A549 (cell line): ENCODE measurements around the gene ABCC4. TPM values are rescaled to one million over a fixed set of nuclear protein-coding genes. Genes with fewer than 3 reads are reported as not detected.

ENCODE experiments used
- ATAC-seq, 2 experiments: fragments of 200-7000 bp in 1 of 2; fragments of >200 bp in 1 of 2; cut with Nextera tagmentation in 1 of 2; cut with Tn5 transposase in 1 of 2; 3 replicates each; pipeline versions ENCODE4 v1.8.0 to v1.9.1; 2018 to 2020; ENCODE audit warnings: mild to moderate bottlenecking in 1 of 2, moderate library complexity in 1 of 2
- CTCF ChIA-PET: fragments of 300-600 bp; sonication (Branson Sonifier 250); formaldehyde crosslinking; extraction: SDS; loops from one replicate; lab custom pipeline; 2021; ENCODE audit warnings: antibody characterized with exemption, inconsistent platforms; lab: Yijun Ruan, JAX
- POLR2A ChIA-PET: fragments of 350-600 bp; formaldehyde crosslinking; extraction: SDS; loops from one replicate; lab custom pipeline; 2021; ENCODE audit warnings: antibody characterized with exemption, inconsistent platforms; lab: Yijun Ruan, JAX
- DNase-seq, 2 experiments: peaks; one replicate each; pipeline versions ENCODE4 v3.0.0 to v3.0.0-alpha.2; 2011 to 2016; ENCODE audit warnings: low read depth in 1 of 2, low spot score in 1 of 2
- FAIRE-seq: peaks from 2 replicates; lab custom pipeline; 2011; peaks lifted over from hg19 to GRCh38; lab: Jason Lieb, UNC
- H3K27ac ChIP-seq, 2 experiments: fragments of >200 bp; sonication (Bioruptor Twin); formaldehyde crosslinking; 3 replicates each; pipeline ENCODE4 v1.5.1; 2016 to 2017
- H3K4me1 ChIP-seq: fragments of >200 bp; sonication (Bioruptor Twin); formaldehyde crosslinking; 3 replicates; pipeline ENCODE4 v1.6.1; 2016
- H3K4me2 ChIP-seq: fragments of >200 bp; sonication (Bioruptor Twin); formaldehyde crosslinking; 3 replicates; pipeline ENCODE4 v1.6.1; 2016
- H3K4me3 ChIP-seq: fragments of >200 bp; sonication (Bioruptor Twin); formaldehyde crosslinking; 3 replicates; pipeline ENCODE4 v1.5.1; 2016
- H3K9me3 ChIP-seq: fragments of >200 bp; sonication (Bioruptor Twin); formaldehyde crosslinking; 3 replicates; pipeline ENCODE4 v1.6.1; 2016
- BCL3 ChIP-seq: fragments of >200 bp; sonication (Bioruptor Twin); formaldehyde crosslinking; IDR thresholded peaks from 3 replicates; pipeline ENCODE4 v1.6.1; 2016
- BHLHE40 ChIP-seq: IDR thresholded peaks from 2 replicates; pipeline ENCODE4 v1.6.1; 2012; ENCODE audit warnings: low read depth, low read length, inconsistent platforms
- CBX8 ChIP-seq: fragments of 200-600 bp; sonication (generic); IDR thresholded peaks from 2 replicates; pipeline ENCODE4 v1.6.1; 2016
- CTCF ChIP-seq: fragments of >200 bp; sonication (Bioruptor Twin); formaldehyde crosslinking; IDR thresholded peaks from 3 replicates; pipeline ENCODE4 v1.5.1; 2016
- EHF ChIP-seq: fragments of 250-450 bp; sonication (Bioruptor Pico); IDR thresholded peaks from 2 replicates; pipeline ENCODE4 v1.5.0; 2020; ENCODE audit warnings: mild to moderate bottlenecking
- ESRRA ChIP-seq: fragments of 150-350 bp; IDR thresholded peaks from 2 replicates; pipeline ENCODE4 v1.6.1; 2014; ENCODE audit warnings: mild to moderate bottlenecking, low read length, borderline replicate concordance
- GATA3 ChIP-seq: IDR thresholded peaks from 2 replicates; pipeline ENCODE4 v1.6.1; 2012; ENCODE audit warnings: borderline replicate concordance
- HOXA7 ChIP-seq: fragments of 250-450 bp; sonication (Bioruptor Pico); IDR thresholded peaks from 2 replicates; pipeline ENCODE4 v1.5.0; 2020; ENCODE audit warnings: mild to moderate bottlenecking, moderate library complexity
- JUNB ChIP-seq: fragments of >200 bp; sonication (Bioruptor Twin); formaldehyde crosslinking; IDR thresholded peaks from 2 replicates; pipeline ENCODE4 v1.6.1; 2016
- MAZ ChIP-seq: fragments of 150-350 bp; IDR thresholded peaks from 2 replicates; pipeline ENCODE4 v1.6.1; 2014; ENCODE audit warnings: antibody characterized with exemption, low read depth, low read length, borderline replicate concordance
- POLR2A ChIP-seq: IDR thresholded peaks from 2 replicates; pipeline ENCODE4 v1.6.1; 2012; ENCODE audit warnings: mild to moderate bottlenecking, low read length
- POLR2AphosphoS2 ChIP-seq: conservative IDR thresholded peaks from 2 replicates; pipeline ENCODE4 v1.6.1; 2012; ENCODE audit warnings: low read length, improper control_type of control experiment, inconsistent platforms
- RAD21 ChIP-seq, 2 experiments: fragments of >200 bp in 1 of 2; sonication (Bioruptor Twin) in 1 of 2; formaldehyde crosslinking in 1 of 2; IDR thresholded peaks in 1 of 2; conservative IDR thresholded peaks in 1 of 2; 2 replicates in 1 of 2; 3 replicates in 1 of 2; pipeline ENCODE4 v1.6.1; 2012 to 2018; ENCODE audit warnings: inconsistent platforms in 1 of 2
- RARB ChIP-seq: fragments of 250-450 bp; sonication (Bioruptor Pico); IDR thresholded peaks from 2 replicates; pipeline ENCODE4 v1.8.0; 2021; ENCODE audit warnings: mild to moderate bottlenecking, moderate library complexity
- SMC3 ChIP-seq: fragments of >200 bp; sonication (Bioruptor Twin); formaldehyde crosslinking; IDR thresholded peaks from 3 replicates; pipeline ENCODE4 v1.6.1; 2018; ENCODE audit warnings: inconsistent platforms
- SREBF2 ChIP-seq: fragments of 450-650 bp; IDR thresholded peaks from 2 replicates; pipeline ENCODE4 v1.6.1; 2014; ENCODE audit warnings: mild to moderate bottlenecking, moderate library complexity
- ZC3H11A ChIP-seq: fragments of 450-650 bp; IDR thresholded peaks from 2 replicates; pipeline ENCODE4 v1.6.1; 2014; ENCODE audit warnings: antibody characterized with exemption, mild to moderate bottlenecking
- WGBS: methylation state at CpG from one replicate; pipeline ENCODE4 v1.1.6; 2017; ENCODE audit errors: missing lambda C conversion rate; 5-methylcytosine and 5-hydroxymethylcytosine counted together
- polyA plus RNA-seq, 4 experiments: library from polyadenylated mRNA; depleted of rRNA in 3 of 4; stranded (reverse); fragments of >200 nt; fragmentation: RNase III in 1 of 4; extraction: RNeasy Plus Mini Kit Qiagen cat#74134 plus additional on column Dnase treatment in 1 of 4; gene quantifications; 2 replicates in 3 of 4; 3 replicates in 1 of 4; pipeline ENCODE4 v1.2.3, GENCODE V29; 2011 to 2017
- TF ChIP-seq, protein P1 (sequence below): fragments of 200-600 bp; sonication (generic); IDR thresholded peaks from 2 replicates; pipeline ENCODE4 v1.6.1; 2016; ENCODE audit warnings: antibody characterized with exemption, mild to moderate bottlenecking, moderate library complexity
- TF ChIP-seq, protein P2 (sequence below): fragments of 450-650 bp; IDR thresholded peaks from 2 replicates; pipeline ENCODE4 v1.6.1; 2014; ENCODE audit warnings: antibody characterized with exemption

ABCC4 gene
- polyA plus RNA-seq, 2 of the 4 experiments (the other 2 are of a cell fraction), result 23.5 to 56.2 TPM

DNA sequence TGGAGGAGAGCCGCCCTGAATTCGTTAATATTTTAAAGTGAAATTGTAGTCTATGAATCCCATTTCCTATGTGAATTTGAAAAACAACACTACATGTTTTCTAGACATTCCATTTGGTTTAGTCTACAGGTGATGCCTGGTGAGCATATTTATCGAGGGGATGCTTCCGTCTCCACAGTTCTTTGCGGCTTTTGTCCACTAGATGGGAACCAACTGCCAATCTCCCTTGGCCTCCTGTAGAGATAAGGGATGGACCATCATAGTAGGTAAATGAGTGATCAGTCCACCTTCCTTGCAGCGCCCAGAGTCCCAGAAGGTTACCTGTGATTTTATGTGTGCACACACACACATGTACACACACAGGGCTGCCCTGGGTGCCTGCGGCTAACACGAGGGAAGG is 299.1 kb downstream of the ABCC4 start:
- ChIA-PET CTCF (interaction anchor here (0.6 kb wide), 1 partner anchor 16 kb away, joined by 3 read pairs; no protein-coding TSS in a partner anchor), POLR2A (no interaction called here)
- FAIRE-seq, result no peak
- no peak for DNase-seq
- Histone ChIP-seq H3K9me3 (no peaks in the 10 kb centered on the region), H3K4me1 (no peaks in the 10 kb centered on the region), H3K4me3 (no peak overlapping the region), H3K27ac (no peak overlapping the region), H3K4me2 (no peak overlapping the region)
- ATAC-seq, result no peak
- 98% methylated on average over 8 of the region's 8 CpGs for WGBS
- TF ChIP-seq BHLHE40 (no peak), GATA3 (no peak), JUNB (no peak), BCL3 (no peak), EHF (CRISPR knock-in tag) (no peak), CTCF (no peak), ESRRA (no peak), MAZ (no peak), RARB (CRISPR knock-in tag) (no peak)
- TF ChIP-seq, protein P1, sequence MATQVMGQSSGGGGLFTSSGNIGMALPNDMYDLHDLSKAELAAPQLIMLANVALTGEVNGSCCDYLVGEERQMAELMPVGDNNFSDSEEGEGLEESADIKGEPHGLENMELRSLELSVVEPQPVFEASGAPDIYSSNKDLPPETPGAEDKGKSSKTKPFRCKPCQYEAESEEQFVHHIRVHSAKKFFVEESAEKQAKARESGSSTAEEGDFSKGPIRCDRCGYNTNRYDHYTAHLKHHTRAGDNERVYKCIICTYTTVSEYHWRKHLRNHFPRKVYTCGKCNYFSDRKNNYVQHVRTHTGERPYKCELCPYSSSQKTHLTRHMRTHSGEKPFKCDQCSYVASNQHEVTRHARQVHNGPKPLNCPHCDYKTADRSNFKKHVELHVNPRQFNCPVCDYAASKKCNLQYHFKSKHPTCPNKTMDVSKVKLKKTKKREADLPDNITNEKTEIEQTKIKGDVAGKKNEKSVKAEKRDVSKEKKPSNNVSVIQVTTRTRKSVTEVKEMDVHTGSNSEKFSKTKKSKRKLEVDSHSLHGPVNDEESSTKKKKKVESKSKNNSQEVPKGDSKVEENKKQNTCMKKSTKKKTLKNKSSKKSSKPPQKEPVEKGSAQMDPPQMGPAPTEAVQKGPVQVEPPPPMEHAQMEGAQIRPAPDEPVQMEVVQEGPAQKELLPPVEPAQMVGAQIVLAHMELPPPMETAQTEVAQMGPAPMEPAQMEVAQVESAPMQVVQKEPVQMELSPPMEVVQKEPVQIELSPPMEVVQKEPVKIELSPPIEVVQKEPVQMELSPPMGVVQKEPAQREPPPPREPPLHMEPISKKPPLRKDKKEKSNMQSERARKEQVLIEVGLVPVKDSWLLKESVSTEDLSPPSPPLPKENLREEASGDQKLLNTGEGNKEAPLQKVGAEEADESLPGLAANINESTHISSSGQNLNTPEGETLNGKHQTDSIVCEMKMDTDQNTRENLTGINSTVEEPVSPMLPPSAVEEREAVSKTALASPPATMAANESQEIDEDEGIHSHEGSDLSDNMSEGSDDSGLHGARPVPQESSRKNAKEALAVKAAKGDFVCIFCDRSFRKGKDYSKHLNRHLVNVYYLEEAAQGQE, result no peak
- TF ChIP-seq, protein P2, sequence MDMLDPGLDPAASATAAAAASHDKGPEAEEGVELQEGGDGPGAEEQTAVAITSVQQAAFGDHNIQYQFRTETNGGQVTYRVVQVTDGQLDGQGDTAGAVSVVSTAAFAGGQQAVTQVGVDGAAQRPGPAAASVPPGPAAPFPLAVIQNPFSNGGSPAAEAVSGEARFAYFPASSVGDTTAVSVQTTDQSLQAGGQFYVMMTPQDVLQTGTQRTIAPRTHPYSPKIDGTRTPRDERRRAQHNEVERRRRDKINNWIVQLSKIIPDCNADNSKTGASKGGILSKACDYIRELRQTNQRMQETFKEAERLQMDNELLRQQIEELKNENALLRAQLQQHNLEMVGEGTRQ, result no peak

DNA sequence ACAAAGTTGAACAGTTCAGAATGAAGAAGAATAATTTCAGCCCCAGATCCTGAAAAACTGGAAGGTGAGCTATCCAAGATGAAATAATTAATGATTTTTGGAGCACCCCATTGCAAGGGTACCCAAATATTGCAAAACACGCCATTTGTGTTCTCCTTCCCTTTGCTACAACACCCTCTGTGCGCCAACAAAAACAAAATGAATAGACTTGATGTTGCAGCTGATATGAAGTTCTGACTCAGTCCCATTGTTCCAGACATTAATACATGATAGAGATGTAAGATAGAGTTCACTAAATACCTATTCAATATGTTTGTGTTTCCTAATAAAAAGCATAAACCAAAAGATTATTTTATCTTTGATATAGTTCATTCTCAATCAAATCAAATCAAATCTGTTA is 301.4 kb downstream of the ABCC4 start:
- no peaks in the 10 kb centered on the region for H3K4me1 ChIP-seq
- 40% methylated on average over 2 of the region's 2 CpGs for WGBS
- TF ChIP-seq CTCF, result no peak
- no peak for TF ChIP-seq POLR2A
- no peak for TF ChIP-seq ZC3H11A
- no peak for TF ChIP-seq RAD21 (conservative IDR thresholded peaks at IDR 0.05 in 1 of 2, IDR thresholded peaks at IDR 0.05 in 1 of 2)
- no peak for TF ChIP-seq SREBF2
- TF ChIP-seq POLR2AphosphoS2, result no peak
- TF ChIP-seq CBX8, result no peak
- TF ChIP-seq SMC3, result no peak
- TF ChIP-seq HOXA7, result no peak
- TF ChIP-seq, all 56 proteins: peak for 0
- Histone ChIP-seq H3K9me3 (no peaks in the 10 kb centered on the region), H3K4me3 (no peak overlapping the region), H3K4me2 (no peak overlapping the region), H3K27ac (no peak overlapping the region)
- ChIA-PET CTCF (interaction anchor here (1.7 kb wide), 1 partner anchor 32 kb away, joined by 3 read pairs; no protein-coding TSS in a partner anchor), POLR2A (no interaction called here)
- FAIRE-seq (no peak), ATAC-seq (no peak), DNase-seq (no peak)
